ENCODE results near the gene PLP1.

Gene PLP1

GRCh38 chrX:103776546-103776945 is at the start of gene PLP1:
TSS of gene PLP1 (plus strand) at chrX:103776840. CDS start at chrX:103776996, 156 bp downstream.
- Mint-ChIP-seq H3K36me3 (no peaks in the 10 kb centered on the region), H3K4me1 (no peaks in the 10 kb centered on the region), H3K27ac (no peak within 1 kb of the TSS), H3K9me3 (no peaks in the 10 kb centered on the region), H3K27me3 (peaks cover 9% of the 10 kb centered on the region), H3K4me3 (no peak within 1 kb of the TSS)
- DNase-seq (ENCODE audit: low spot score in 2 of 2), result no peak
- ATAC-seq (ENCODE audit: low read depth), result no peak

GRCh38 chrX:103727115-103727514 is 49.5 kb upstream of the PLP1 start:
- H3K27me3 Mint-ChIP-seq, result peaks cover 8% of the 10 kb centered on the region
- DNase-seq (ENCODE audit: low spot score in 2 of 2), result no peak
- H3K9me3 Mint-ChIP-seq, result no peaks in the 10 kb centered on the region
- H3K4me1 Mint-ChIP-seq, result peaks cover 10% of the 10 kb centered on the region
- ATAC-seq (ENCODE audit: low read depth), result no peak
- no peak overlapping the region for H3K4me3 Mint-ChIP-seq
- no peaks in the 10 kb centered on the region for H3K36me3 Mint-ChIP-seq
- H3K27ac Mint-ChIP-seq, result no peak overlapping the region

- H3K36me3 Mint-ChIP-seq, result no peaks in the 10 kb centered on the region
- peaks cover 8% of the 10 kb centered on the region for H3K27me3 Mint-ChIP-seq
- H3K4me3 Mint-ChIP-seq, result no peak overlapping the region
- peaks cover 10% of the 10 kb centered on the region for H3K4me1 Mint-ChIP-seq
- H3K9me3 Mint-ChIP-seq, result no peaks in the 10 kb centered on the region
- DNase-seq (ENCODE audit: low spot score in 2 of 2) (no peak), ATAC-seq (ENCODE audit: low read depth) (no peak)
- H3K27ac Mint-ChIP-seq, result no peak overlapping the region
Observed at GRCh38 chrX:103729015-103729414, 47.6 kb upstream of the PLP1 start.

GRCh38 chrX:103730147-103730795 is 46.4 kb upstream of the PLP1 start:
- DNase-seq (ENCODE audit: low spot score in 2 of 2) (no peak), ATAC-seq (ENCODE audit: low read depth) (no peak)
- H3K27me3 Mint-ChIP-seq, result peaks cover 8% of the 10 kb centered on the region
- peaks cover 10% of the 10 kb centered on the region for H3K4me1 Mint-ChIP-seq
- no peaks in the 10 kb centered on the region for H3K9me3 Mint-ChIP-seq
- no peaks in the 10 kb centered on the region for H3K36me3 Mint-ChIP-seq
- no peak overlapping the region for H3K4me3 Mint-ChIP-seq
- no peak overlapping the region for H3K27ac Mint-ChIP-seq

- Mint-ChIP-seq H3K27me3 (peaks cover 8% of the 10 kb centered on the region), H3K9me3 (no peaks in the 10 kb centered on the region), H3K4me1 (peaks cover 10% of the 10 kb centered on the region), H3K36me3 (no peaks in the 10 kb centered on the region), H3K27ac (no peak overlapping the region), H3K4me3 (no peak overlapping the region)
- DNase-seq (ENCODE audit: low spot score in 2 of 2) (no peak), ATAC-seq (ENCODE audit: low read depth) (no peak)
Observed at GRCh38 chrX:103730796-103731493, 45.7 kb upstream of the PLP1 start.

- no peak for ATAC-seq (ENCODE audit: low read depth)
- peaks cover 8% of the 10 kb centered on the region for H3K27me3 Mint-ChIP-seq
- DNase-seq (ENCODE audit: low spot score in 2 of 2), result no peak
- H3K27ac Mint-ChIP-seq, result no peak overlapping the region
- no peaks in the 10 kb centered on the region for H3K9me3 Mint-ChIP-seq
- H3K4me1 Mint-ChIP-seq, result peaks cover 10% of the 10 kb centered on the region
- no peaks in the 10 kb centered on the region for H3K36me3 Mint-ChIP-seq
- H3K4me3 Mint-ChIP-seq, result no peak overlapping the region
Observed at GRCh38 chrX:103733017-103733416, 43.6 kb upstream of the PLP1 start.

- Mint-ChIP-seq H3K27me3 (peaks cover 8% of the 10 kb centered on the region), H3K9me3 (no peaks in the 10 kb centered on the region), H3K4me3 (no peak overlapping the region), H3K27ac (no peak overlapping the region), H3K4me1 (peaks cover 10% of the 10 kb centered on the region), H3K36me3 (no peaks in the 10 kb centered on the region)
- DNase-seq (ENCODE audit: low spot score in 2 of 2), result no peak
- no peak for ATAC-seq (ENCODE audit: low read depth)
Observed at GRCh38 chrX:103734125-103734760, 42.4 kb upstream of the PLP1 start.

GRCh38 chrX:103737696-103738095 is 38.9 kb upstream of the PLP1 start:
- DNase-seq (ENCODE audit: low spot score in 2 of 2) (no peak), ATAC-seq (ENCODE audit: low read depth) (no peak)
- Mint-ChIP-seq H3K4me1 (no peaks in the 10 kb centered on the region), H3K27ac (no peak overlapping the region), H3K27me3 (no peaks in the 10 kb centered on the region), H3K9me3 (no peaks in the 10 kb centered on the region), H3K4me3 (no peak overlapping the region), H3K36me3 (no peaks in the 10 kb centered on the region)

- no peaks in the 10 kb centered on the region for H3K9me3 Mint-ChIP-seq
- DNase-seq (ENCODE audit: low spot score in 2 of 2) (no peak), ATAC-seq (ENCODE audit: low read depth) (no peak)
- H3K27ac Mint-ChIP-seq, result no peak overlapping the region
- no peak overlapping the region for H3K4me3 Mint-ChIP-seq
- H3K36me3 Mint-ChIP-seq, result no peaks in the 10 kb centered on the region
- no peaks in the 10 kb centered on the region for H3K4me1 Mint-ChIP-seq
- no peaks in the 10 kb centered on the region for H3K27me3 Mint-ChIP-seq
Observed at GRCh38 chrX:103739421-103739820, 37.2 kb upstream of the PLP1 start.

- DNase-seq (ENCODE audit: low spot score in 2 of 2), result no peak
- Mint-ChIP-seq H3K27ac (no peak overlapping the region), H3K4me3 (no peak overlapping the region), H3K9me3 (no peaks in the 10 kb centered on the region), H3K4me1 (no peaks in the 10 kb centered on the region), H3K36me3 (no peaks in the 10 kb centered on the region), H3K27me3 (no peaks in the 10 kb centered on the region)
- ATAC-seq (ENCODE audit: low read depth), result no peak
Observed at GRCh38 chrX:103741879-103742278, 34.8 kb upstream of the PLP1 start.

- Mint-ChIP-seq H3K4me1 (no peaks in the 10 kb centered on the region), H3K4me3 (no peak overlapping the region), H3K27ac (no peak overlapping the region), H3K9me3 (no peaks in the 10 kb centered on the region), H3K27me3 (no peaks in the 10 kb centered on the region), H3K36me3 (no peaks in the 10 kb centered on the region)
- ATAC-seq (ENCODE audit: low read depth), result no peak
- DNase-seq (ENCODE audit: low spot score in 2 of 2), result no peak
Observed at GRCh38 chrX:103742339-103742738, 34.3 kb upstream of the PLP1 start.

GRCh38 chrX:103747163-103747562 is 29.5 kb upstream of the PLP1 start:
- Mint-ChIP-seq H3K36me3 (no peaks in the 10 kb centered on the region), H3K4me1 (no peaks in the 10 kb centered on the region), H3K4me3 (no peak overlapping the region), H3K27me3 (no peaks in the 10 kb centered on the region), H3K9me3 (no peaks in the 10 kb centered on the region), H3K27ac (no peak overlapping the region)
- DNase-seq (ENCODE audit: low spot score in 2 of 2), result no peak
- no peak for ATAC-seq (ENCODE audit: low read depth)

GRCh38 chrX:103754401-103754800 is 22.2 kb upstream of the PLP1 start:
- Mint-ChIP-seq H3K27me3 (no peaks in the 10 kb centered on the region), H3K36me3 (no peaks in the 10 kb centered on the region), H3K4me1 (no peaks in the 10 kb centered on the region), H3K9me3 (peaks cover 3% of the 10 kb centered on the region), H3K4me3 (no peak overlapping the region), H3K27ac (no peak overlapping the region)
- no peak for DNase-seq (ENCODE audit: low spot score in 2 of 2)
- ATAC-seq (ENCODE audit: low read depth), result no peak

- no peak overlapping the region for H3K4me3 Mint-ChIP-seq
- DNase-seq (ENCODE audit: low spot score in 2 of 2) (no peak), ATAC-seq (ENCODE audit: low read depth) (no peak)
- peaks cover 3% of the 10 kb centered on the region for H3K9me3 Mint-ChIP-seq
- H3K36me3 Mint-ChIP-seq, result no peaks in the 10 kb centered on the region
- H3K4me1 Mint-ChIP-seq, result no peaks in the 10 kb centered on the region
- H3K27me3 Mint-ChIP-seq, result no peaks in the 10 kb centered on the region
- H3K27ac Mint-ChIP-seq, result no peak overlapping the region
Observed at GRCh38 chrX:103756736-103757135, 19.9 kb upstream of the PLP1 start.

Measured in memory B cell (primary cell).